Effector memory CD8-positive, alpha-beta T cell (primary cell): Measurements from ENCODE around the gene GLRA3.
"Not testable (repeated sequence)": the region's sequence is repeated elsewhere in the genome, so short reads cannot be mapped to it uniquely, and the experiment has no call there.

Experiments used
- ATAC-seq: fragments of 150-1000 bp; cut with Tn5 transposase; replicated peaks from 2 replicates; pipeline ENCODE4 v1.10.0; 2021; ENCODE audit warnings: mild to moderate bottlenecking, moderate library complexity
- DNase-seq, 3 experiments: peaks; one replicate each; pipeline ENCODE4 v3.0.0; 2021
- H3K27ac Mint-ChIP-seq, 2 donors: one replicate each; pipeline ENCODE4 v1.8.0; 2022; ENCODE audit warnings: mild to moderate bottlenecking in 2 of 2, mixed read lengths in 2 of 2, moderate library complexity in 2 of 2
- H3K27me3 Mint-ChIP-seq, 2 donors: one replicate each; pipeline ENCODE4 v1.8.0; 2022; ENCODE audit warnings: mixed read lengths in 2 of 2
- H3K36me3 Mint-ChIP-seq: one replicate; pipeline ENCODE4 v1.8.0; 2022; ENCODE audit warnings: mild to moderate bottlenecking, moderate library complexity, mixed read lengths; ENCODE audit not compliant: insufficient read depth
- H3K4me1 Mint-ChIP-seq, 2 donors: one replicate each; pipeline ENCODE4 v1.8.0; 2022; ENCODE audit warnings: low read depth in 2 of 2, mixed read lengths in 2 of 2
- H3K4me3 Mint-ChIP-seq, 2 donors: one replicate each; pipeline ENCODE4 v1.8.0; 2022; ENCODE audit warnings: mild to moderate bottlenecking in 2 of 2, mixed read lengths in 2 of 2, moderate library complexity in 2 of 2
- H3K9me3 Mint-ChIP-seq, 2 donors: one replicate each; pipeline ENCODE4 v1.8.0; 2022; ENCODE audit warnings: mixed read lengths in 2 of 2

The GLRA3 gene

DNA sequence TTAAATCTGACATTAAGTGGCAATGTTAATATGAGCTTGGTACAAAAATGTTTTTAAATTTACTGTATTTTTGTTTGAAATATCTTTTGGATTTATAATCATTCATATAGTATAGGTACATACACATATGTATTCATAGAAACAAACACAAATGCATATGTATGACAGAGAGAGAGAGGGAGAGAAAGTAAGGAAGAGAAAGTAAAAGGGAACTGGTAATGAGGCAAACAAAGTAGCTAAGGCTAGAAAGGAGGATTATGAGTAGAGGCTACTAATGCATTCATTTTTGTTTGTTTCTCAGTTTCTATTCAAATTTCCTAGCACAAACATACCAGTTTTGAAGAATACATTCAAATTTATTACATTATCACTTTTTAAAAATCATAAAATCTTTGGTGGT is 132.4 kb downstream of the GLRA3 start:
- no peak for ATAC-seq
- Mint-ChIP-seq H3K27ac (no peak overlapping the region), H3K36me3 (peaks cover 4% of the 10 kb centered on the region), H3K4me3 (no peak overlapping the region), H3K4me1 (no peaks in the 10 kb centered on the region), H3K9me3 (peaks cover 0 to 5% of the 10 kb centered on the region in 2 donors), H3K27me3 (peaks cover 0 to 11% of the 10 kb centered on the region in 2 donors)
- no peak for DNase-seq

DNA sequence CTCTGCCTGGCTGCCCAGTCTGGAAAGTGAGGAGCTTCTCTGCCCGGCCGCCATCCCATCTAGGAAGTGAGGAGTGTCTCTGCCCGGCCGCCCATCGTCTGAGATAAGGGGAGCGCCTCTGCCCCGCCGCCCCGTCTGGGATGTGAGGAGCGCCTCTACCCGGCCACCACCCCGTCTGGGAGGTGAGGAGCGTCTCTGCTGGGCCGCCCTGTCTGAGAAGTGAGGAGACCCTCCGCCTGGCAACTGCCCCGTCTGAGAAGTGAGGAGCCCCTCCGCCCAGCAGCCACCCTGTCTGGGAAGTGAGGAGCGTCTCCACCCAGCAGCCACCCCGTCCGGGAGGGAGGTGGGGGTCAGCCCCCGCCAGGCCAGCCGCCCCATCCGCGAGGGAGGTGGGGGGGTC is 137.2 kb downstream of the GLRA3 start:
- not testable (repeated sequence) for H3K36me3 Mint-ChIP-seq, ATAC-seq, DNase-seq, H3K4me3 Mint-ChIP-seq, H3K4me1 Mint-ChIP-seq, H3K27ac Mint-ChIP-seq, H3K9me3 Mint-ChIP-seq
- H3K27me3 Mint-ChIP-seq: peaks cover 0 to 11% of the 10 kb centered on the region in 2 donors

DNA sequence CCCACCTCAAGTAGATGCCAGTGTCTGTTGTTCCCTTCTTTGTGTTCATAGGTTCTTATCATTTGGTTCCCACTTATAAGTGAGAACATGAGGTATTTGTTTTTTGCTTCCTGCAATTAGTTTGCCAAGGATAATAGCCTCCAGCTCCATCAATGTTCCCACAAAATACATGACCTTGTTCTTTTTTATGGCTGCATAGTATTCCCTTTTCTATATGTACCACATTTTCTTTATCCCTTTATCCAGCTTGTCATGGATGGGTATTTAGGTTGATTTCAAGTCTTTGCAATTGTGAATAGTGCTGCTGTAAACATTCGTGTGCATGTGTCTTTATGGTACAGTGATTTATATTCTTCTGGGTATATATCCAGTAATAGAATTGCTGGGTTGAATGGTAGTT is 138.4 kb downstream of the GLRA3 start:
- DNase-seq (no peak), ATAC-seq (no peak)
- H3K36me3 Mint-ChIP-seq: no peaks in the 10 kb centered on the region
- peaks cover 0 to 11% of the 10 kb centered on the region in 2 donors for H3K27me3 Mint-ChIP-seq
- H3K4me1 Mint-ChIP-seq: no peaks in the 10 kb centered on the region
- H3K4me3 Mint-ChIP-seq: no peak overlapping the region
- H3K9me3 Mint-ChIP-seq: peaks cover 7 to 8% of the 10 kb centered on the region in 2 donors
- H3K27ac Mint-ChIP-seq: no peak overlapping the region

DNA sequence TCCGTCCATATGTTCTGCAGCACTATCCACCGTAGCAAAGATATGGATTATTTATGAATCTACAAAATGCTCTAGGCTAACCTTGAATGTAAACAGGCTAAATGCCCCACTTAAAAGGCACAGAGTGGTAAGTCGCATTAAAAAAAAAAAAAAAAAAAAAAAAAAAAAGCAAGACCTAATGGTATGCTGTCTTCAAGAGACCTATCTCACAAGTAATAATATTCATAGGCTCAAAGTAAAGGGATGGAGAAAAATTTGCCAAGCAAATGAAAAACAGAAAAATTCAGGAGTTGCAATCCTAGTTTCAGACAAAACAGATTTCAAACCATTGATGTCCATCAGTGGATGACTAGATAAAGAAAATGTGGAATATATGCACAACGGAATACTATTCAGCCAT is 139.4 kb downstream of the GLRA3 start:
- DNase-seq (no peak), ATAC-seq (no peak)
- H3K27ac Mint-ChIP-seq: no peak overlapping the region
- H3K4me3 Mint-ChIP-seq: no peak overlapping the region
- H3K27me3 Mint-ChIP-seq: peaks cover 0 to 11% of the 10 kb centered on the region in 2 donors
- H3K36me3 Mint-ChIP-seq: no peaks in the 10 kb centered on the region
- H3K9me3 Mint-ChIP-seq: peaks cover 7 to 8% of the 10 kb centered on the region in 2 donors
- H3K4me1 Mint-ChIP-seq: no peaks in the 10 kb centered on the region

DNA sequence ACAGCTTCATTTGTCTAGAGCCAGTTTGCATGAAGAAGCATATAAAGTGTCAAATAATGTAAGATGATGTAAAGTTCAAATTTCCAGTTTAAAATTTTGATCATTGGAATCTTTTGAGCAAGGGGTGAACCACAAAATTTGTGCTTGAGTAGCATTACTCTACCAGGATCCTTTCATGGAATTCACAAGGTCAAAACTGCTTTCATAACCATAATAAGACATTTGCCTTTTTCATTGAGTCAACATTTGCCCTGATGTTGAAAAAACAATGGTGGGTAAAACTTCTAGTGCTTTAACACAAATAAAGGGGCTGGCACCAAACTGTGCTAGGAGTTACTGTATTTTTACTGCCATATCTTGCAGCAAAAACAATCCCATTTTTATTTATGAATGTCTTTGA is 142.2 kb downstream of the GLRA3 start:
- Mint-ChIP-seq H3K27ac (no peak overlapping the region), H3K9me3 (peaks cover 3 to 7% of the 10 kb centered on the region in 2 donors), H3K27me3 (no peaks in the 10 kb centered on the region), H3K4me3 (no peak overlapping the region), H3K4me1 (no peaks in the 10 kb centered on the region), H3K36me3 (no peaks in the 10 kb centered on the region)
- ATAC-seq: no peak
- DNase-seq: no peak

DNA sequence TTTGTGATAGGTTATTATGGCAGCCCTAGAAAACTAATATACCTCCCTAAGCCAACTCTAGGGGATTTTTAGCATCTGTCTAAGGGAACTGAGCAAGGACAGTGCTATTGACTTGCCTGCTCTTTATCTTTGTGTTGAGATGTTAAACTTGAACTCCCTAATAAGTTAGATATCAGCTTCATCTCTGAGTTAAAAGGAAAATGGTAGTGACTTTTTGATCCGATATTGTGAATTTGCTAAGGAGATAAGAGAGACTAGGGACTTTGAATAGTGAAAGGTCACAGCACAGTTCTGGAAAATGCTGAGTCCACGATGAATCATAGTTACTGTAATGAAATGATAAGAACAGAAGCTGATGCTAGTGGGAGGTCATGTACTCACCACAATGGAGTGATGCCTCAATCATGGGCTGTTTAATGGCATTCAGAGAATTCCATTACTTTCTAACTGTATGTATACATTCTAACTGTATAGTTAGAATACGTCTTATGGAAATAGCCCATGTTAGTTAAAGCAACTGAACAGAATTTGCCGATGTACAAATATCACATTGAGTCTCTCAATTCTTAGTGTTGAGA is 147.2 kb downstream of the GLRA3 start:
- no peaks in the 10 kb centered on the region for H3K4me1 Mint-ChIP-seq
- ATAC-seq: no peak
- H3K27ac Mint-ChIP-seq: no peak overlapping the region
- H3K27me3 Mint-ChIP-seq: no peaks in the 10 kb centered on the region
- no peak for DNase-seq
- H3K36me3 Mint-ChIP-seq: no peaks in the 10 kb centered on the region
- no peak overlapping the region for H3K4me3 Mint-ChIP-seq
- peaks cover 0 to 4% of the 10 kb centered on the region in 2 donors for H3K9me3 Mint-ChIP-seq

DNA sequence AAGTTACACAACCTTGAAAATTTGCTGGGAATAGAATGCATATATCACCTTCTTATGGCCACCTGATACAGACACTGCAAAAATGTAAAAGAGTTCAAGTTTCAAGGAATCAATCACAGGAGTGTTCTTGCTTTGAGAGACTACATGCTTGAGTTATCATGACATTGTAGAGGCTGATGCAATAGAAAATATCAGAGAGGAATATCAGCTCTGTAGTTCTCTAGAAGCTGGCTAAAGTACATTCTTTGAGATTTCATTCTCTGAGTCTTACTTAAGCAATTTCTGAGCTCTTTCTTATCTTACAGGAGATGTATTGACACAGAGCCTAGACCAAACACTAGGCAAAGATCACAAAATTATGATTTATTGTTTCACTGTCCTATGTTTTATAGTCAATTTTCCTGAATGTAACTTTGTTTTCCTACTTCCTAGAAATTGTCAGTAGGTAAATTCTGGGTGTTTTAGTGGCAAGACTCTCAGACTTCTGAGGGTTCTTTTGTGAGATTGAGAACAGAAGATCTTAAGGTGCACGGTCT is 154.7 kb downstream of the GLRA3 start:
- Mint-ChIP-seq H3K4me3 (no peak overlapping the region), H3K4me1 (no peaks in the 10 kb centered on the region), H3K36me3 (no peaks in the 10 kb centered on the region), H3K27me3 (peaks cover 0 to 13% of the 10 kb centered on the region in 2 donors), H3K27ac (no peak overlapping the region), H3K9me3 (peaks cover 0 to 10% of the 10 kb centered on the region in 2 donors)
- ATAC-seq: no peak
- no peak for DNase-seq

DNA sequence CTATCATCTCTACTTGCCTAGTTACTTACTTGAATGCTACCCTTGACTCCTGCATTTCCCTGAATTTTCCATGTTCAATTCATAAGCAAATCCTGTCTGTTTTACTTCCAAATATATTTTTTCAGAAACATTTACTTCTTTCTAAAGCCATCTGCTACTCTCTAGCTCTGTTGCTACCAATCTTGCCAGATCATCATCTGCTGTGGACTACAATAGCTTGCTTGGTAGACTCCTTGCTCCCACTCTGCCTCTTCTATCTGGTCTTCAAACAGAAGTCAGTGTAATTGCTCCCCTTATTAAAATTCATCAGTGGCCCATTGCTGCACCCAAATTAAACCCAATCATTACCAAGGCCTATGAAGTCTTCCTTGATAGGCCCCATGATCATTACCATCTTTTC is 155.2 kb downstream of the GLRA3 start:
- peaks cover 0 to 13% of the 10 kb centered on the region in 2 donors for H3K27me3 Mint-ChIP-seq
- H3K9me3 Mint-ChIP-seq: peaks cover 0 to 8% of the 10 kb centered on the region in 2 donors
- no peaks in the 10 kb centered on the region for H3K4me1 Mint-ChIP-seq
- no peak for DNase-seq
- ATAC-seq: no peak
- H3K27ac Mint-ChIP-seq: no peak overlapping the region
- no peak overlapping the region for H3K4me3 Mint-ChIP-seq
- no peaks in the 10 kb centered on the region for H3K36me3 Mint-ChIP-seq

DNA sequence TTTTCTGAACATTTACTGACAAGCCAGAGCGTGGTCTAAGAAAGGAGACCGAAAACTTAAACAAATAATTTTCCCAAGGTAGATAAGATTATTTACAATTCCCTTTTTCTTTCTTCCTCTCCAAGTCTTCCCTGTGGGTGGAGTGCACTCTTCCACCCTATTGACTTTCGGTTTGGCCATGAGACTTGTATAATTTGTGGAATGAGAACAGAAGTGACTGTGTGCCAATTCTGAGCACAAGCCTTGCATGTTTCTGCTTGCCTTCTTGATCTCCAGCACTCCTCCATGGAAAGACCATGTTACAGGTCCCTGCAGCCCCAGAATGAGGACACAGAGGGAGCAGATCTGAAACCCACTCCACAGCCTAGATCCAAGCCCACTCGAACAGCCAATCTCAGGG is 156.8 kb downstream of the GLRA3 start:
- H3K27ac Mint-ChIP-seq: no peak overlapping the region
- ATAC-seq: no peak
- no peaks in the 10 kb centered on the region for H3K36me3 Mint-ChIP-seq
- H3K9me3 Mint-ChIP-seq: peaks cover 0 to 10% of the 10 kb centered on the region in 2 donors
- no peak for DNase-seq
- peaks cover 0 to 13% of the 10 kb centered on the region in 2 donors for H3K27me3 Mint-ChIP-seq
- no peaks in the 10 kb centered on the region for H3K4me1 Mint-ChIP-seq
- H3K4me3 Mint-ChIP-seq: no peak overlapping the region

DNA sequence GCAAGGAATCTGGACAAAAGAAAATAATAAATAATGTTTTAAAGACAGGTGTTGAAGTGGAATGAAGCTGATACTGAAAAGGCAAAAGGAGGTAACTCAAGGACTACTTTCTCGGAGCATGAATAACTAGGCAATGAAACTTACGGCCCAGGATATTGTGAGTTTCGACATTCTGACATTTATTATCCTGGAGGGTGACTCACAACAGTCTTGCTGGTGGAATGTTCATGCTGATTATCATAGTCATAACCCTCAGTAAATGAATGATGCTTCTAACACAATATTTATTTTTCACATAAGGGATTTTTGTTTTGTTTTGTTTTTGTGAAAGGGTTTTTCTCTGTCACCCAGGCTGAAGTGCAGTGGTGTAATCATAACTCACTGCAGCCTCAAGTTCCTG is 159.8 kb downstream of the GLRA3 start:
- Mint-ChIP-seq H3K27me3 (peaks cover 0 to 19% of the 10 kb centered on the region in 2 donors), H3K27ac (no peak overlapping the region), H3K36me3 (no peaks in the 10 kb centered on the region), H3K9me3 (peaks cover 0 to 12% of the 10 kb centered on the region in 2 donors), H3K4me1 (no peaks in the 10 kb centered on the region), H3K4me3 (no peak overlapping the region)
- no peak for ATAC-seq
- no peak for DNase-seq

DNA sequence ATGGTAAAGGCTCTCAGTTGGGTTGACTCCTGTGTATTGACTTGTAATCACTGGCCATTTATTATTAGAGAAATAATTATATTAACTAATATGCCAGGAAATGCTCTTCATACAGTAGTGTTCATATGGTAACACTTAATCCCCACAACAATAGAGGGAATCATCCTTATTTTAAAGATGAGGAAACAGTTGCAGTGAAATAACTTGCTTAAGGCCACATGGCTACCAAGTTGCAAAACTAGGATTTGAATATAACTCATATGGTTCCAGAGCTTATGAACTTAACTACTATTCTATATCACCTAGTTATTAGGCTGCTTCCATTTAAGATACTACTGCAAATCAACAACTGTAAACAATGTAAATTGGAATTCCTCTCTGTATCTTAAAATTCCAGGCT is 163.2 kb downstream of the GLRA3 start:
- no peaks in the 10 kb centered on the region for H3K36me3 Mint-ChIP-seq

DNA sequence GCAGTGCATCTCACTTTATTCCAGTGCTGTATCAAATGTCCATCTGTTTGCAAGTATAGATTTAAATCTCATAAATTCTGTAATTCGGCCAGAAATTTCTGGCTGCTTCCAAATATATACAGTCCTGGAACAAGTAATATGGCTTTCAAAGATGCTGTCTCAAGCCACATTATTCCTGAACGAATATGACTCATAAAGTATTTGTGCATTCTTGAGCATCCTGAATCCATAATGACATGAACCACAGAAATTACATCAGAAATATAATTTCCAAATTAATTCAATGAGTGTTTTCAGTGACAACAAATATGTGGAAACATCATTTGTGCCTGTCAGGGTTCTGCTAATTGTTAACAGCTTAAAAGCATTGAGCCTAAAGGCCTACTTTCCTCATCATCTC is 165.8 kb downstream of the GLRA3 start:
- Mint-ChIP-seq H3K4me1 (no peaks in the 10 kb centered on the region), H3K9me3 (peaks cover 0 to 14% of the 10 kb centered on the region in 2 donors), H3K4me3 (no peak overlapping the region), H3K27me3 (peaks cover 0 to 17% of the 10 kb centered on the region in 2 donors), H3K27ac (no peak overlapping the region), H3K36me3 (no peaks in the 10 kb centered on the region)
- DNase-seq (no peak), ATAC-seq (no peak)

More for the DNA sequence above, 163.2 kb downstream of the GLRA3 start:
- peaks cover 0 to 17% of the 10 kb centered on the region in 2 donors for H3K27me3 Mint-ChIP-seq
- DNase-seq: no peak
- peaks cover 0 to 16% of the 10 kb centered on the region in 2 donors for H3K9me3 Mint-ChIP-seq
- ATAC-seq: no peak
- H3K4me1 Mint-ChIP-seq: no peaks in the 10 kb centered on the region
- no peak overlapping the region for H3K4me3 Mint-ChIP-seq
- H3K27ac Mint-ChIP-seq: no peak overlapping the region

DNA sequence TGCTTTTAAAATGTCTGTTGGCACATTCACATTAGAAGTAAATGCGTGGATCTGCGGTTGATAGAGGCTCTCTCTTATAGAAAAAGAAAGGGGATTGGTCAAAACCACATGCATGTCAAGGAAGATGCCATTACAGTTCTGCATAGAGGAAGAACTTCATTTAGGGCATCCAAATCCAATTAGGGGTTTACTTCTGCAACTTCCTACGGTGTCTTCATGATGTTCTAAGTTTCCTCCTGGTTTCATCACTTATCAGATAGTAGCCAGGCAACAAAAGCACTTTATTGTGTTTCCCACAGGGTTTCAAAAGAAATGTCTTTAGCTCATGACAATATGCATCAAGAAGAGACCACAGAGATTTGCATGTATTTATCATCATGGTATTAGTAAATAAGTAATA is 170.8 kb downstream of the GLRA3 start:
- no peaks in the 10 kb centered on the region for H3K4me1 Mint-ChIP-seq
- no peak for DNase-seq
- H3K36me3 Mint-ChIP-seq: no peaks in the 10 kb centered on the region
- peaks cover 0 to under 1% of the 10 kb centered on the region in 2 donors for H3K27me3 Mint-ChIP-seq
- H3K27ac Mint-ChIP-seq: no peak overlapping the region
- ATAC-seq: no peak
- H3K4me3 Mint-ChIP-seq: no peak overlapping the region
- peaks cover 0 to 8% of the 10 kb centered on the region in 2 donors for H3K9me3 Mint-ChIP-seq

DNA sequence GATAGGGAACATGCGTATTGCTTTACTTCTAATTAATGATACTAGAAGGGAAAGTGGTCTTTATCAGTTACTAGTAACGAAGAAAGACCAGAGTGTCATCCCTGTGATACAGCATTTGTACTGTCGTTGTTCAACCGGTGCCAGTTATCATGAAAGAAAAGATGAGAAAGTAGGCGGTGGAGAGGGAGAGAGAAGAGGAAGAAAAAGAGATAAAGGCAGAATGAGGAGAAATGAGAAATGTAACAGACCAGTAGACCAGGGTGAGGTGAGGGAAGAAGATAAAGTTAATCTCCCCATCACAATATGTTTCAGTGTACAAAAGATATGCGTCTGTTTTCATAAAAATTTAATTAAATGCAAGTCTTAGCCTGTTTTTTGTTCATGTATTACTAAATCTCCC is 171.6 kb downstream of the GLRA3 start:
- Mint-ChIP-seq H3K4me1 (no peaks in the 10 kb centered on the region), H3K27ac (no peak overlapping the region)

More for the DNA sequence above, 171.6 kb downstream of the GLRA3 start:
- Mint-ChIP-seq H3K4me3 (no peak overlapping the region), H3K9me3 (peaks cover 0 to 8% of the 10 kb centered on the region in 2 donors), H3K27me3 (no peaks in the 10 kb centered on the region), H3K36me3 (no peaks in the 10 kb centered on the region)
- DNase-seq (no peak), ATAC-seq (no peak)
